SK-N-SH treated with all-trans-retinoic acid at 6 μM for 48 hours (cell line): ENCODE measurements around the gene PANX1.

Source experiments
- ATAC-seq: fragments of 200-7000 bp; cut with Tn5 transposase; 3 replicates; pipeline ENCODE4 v1.9.1; 2020; ENCODE audit warnings: mild to moderate bottlenecking, moderate library complexity
- ARNTL ChIP-seq: fragments of 450-650 bp; formaldehyde crosslinking; IDR thresholded peaks from 2 replicates; pipeline ENCODE4 v1.5.0; 2020; ENCODE audit warnings: low read depth, mild to moderate bottlenecking, moderate library complexity, borderline replicate concordance
- BACH2 ChIP-seq: fragments of 250-450 bp; sonication (Bioruptor Pico); IDR thresholded peaks from 2 replicates; pipeline ENCODE4 v1.9.0; 2021; ENCODE audit warnings: mild to moderate bottlenecking, borderline replicate concordance
- CSDC2 ChIP-seq: fragments of 250-450 bp; sonication (Bioruptor Pico); IDR thresholded peaks from 2 replicates; pipeline ENCODE4 v1.5.0; 2020; ENCODE audit warnings: mild to moderate bottlenecking, moderate library complexity
- ESRRG ChIP-seq: fragments of 250-450 bp; sonication (Bioruptor Pico); IDR thresholded peaks from 2 replicates; pipeline ENCODE4 v1.6.1; 2021; ENCODE audit warnings: mild to moderate bottlenecking
- GLIS3 ChIP-seq: fragments of 250-450 bp; sonication (Bioruptor Pico); IDR thresholded peaks from 2 replicates; pipeline ENCODE4 v1.5.0; 2020; ENCODE audit warnings: mild to moderate bottlenecking, moderate library complexity
- OSR1 ChIP-seq: fragments of 250-450 bp; sonication (Bioruptor Pico); IDR thresholded peaks from 2 replicates; pipeline ENCODE4 v1.8.0; 2022; ENCODE audit warnings: moderate library complexity, mild to moderate bottlenecking, inconsistent platforms
- PPARA ChIP-seq: fragments of 250-450 bp; sonication (Bioruptor Pico); IDR thresholded peaks from 2 replicates; pipeline ENCODE4 v1.5.0; 2020; ENCODE audit warnings: mild to moderate bottlenecking, borderline replicate concordance
- RARB ChIP-seq: fragments of 250-450 bp; sonication (Bioruptor Pico); IDR thresholded peaks from 2 replicates; pipeline ENCODE4 v1.8.0; 2021; ENCODE audit warnings: mild to moderate bottlenecking, moderate library complexity
- SNAI2 ChIP-seq: fragments of 250-450 bp; sonication (Bioruptor Pico); IDR thresholded peaks from 2 replicates; pipeline ENCODE4 v1.5.0; 2020; ENCODE audit warnings: mild to moderate bottlenecking, moderate library complexity
- TOX ChIP-seq: fragments of 250-450 bp; sonication (Bioruptor Pico); IDR thresholded peaks from 2 replicates; pipeline ENCODE4 v1.8.0; 2021; ENCODE audit warnings: mild to moderate bottlenecking, moderate library complexity, borderline replicate concordance
- ZC3H10 ChIP-seq: fragments of 250-450 bp; sonication (Bioruptor Pico); IDR thresholded peaks from 2 replicates; pipeline ENCODE4 v1.5.1; 2021; ENCODE audit warnings: mild to moderate bottlenecking, moderate library complexity
- ZFP3 ChIP-seq: fragments of 250-450 bp; sonication (Bioruptor Pico); IDR thresholded peaks from 2 replicates; pipeline ENCODE4 v1.5.0; 2020; ENCODE audit warnings: mild to moderate bottlenecking, moderate library complexity
- ZFP30 ChIP-seq: fragments of 450-650 bp; formaldehyde crosslinking; IDR thresholded peaks from 2 replicates; pipeline ENCODE4 v1.5.0; 2022; ENCODE audit warnings: mild to moderate bottlenecking, moderate library complexity
- ZNF565 ChIP-seq: fragments of 450-650 bp; formaldehyde crosslinking; conservative IDR thresholded peaks from 2 replicates; pipeline ENCODE4 v1.5.0; 2020; ENCODE audit warnings: low read depth, mild to moderate bottlenecking, moderate library complexity
- ZNF70 ChIP-seq: fragments of 450-650 bp; formaldehyde crosslinking; IDR thresholded peaks from 2 replicates; pipeline ENCODE4 v1.5.0; 2020; ENCODE audit warnings: mild to moderate bottlenecking, moderate library complexity
- ZNF8 ChIP-seq: fragments of 450-650 bp; formaldehyde crosslinking; IDR thresholded peaks from 2 replicates; pipeline ENCODE4 v1.5.0; 2020; ENCODE audit warnings: mild to moderate bottlenecking, moderate library complexity
- TF ChIP-seq, protein P1 (sequence below): fragments of 250-450 bp; sonication (Bioruptor Pico); IDR thresholded peaks from 2 replicates; pipeline ENCODE4 v1.5.1; 2020; ENCODE audit warnings: low read depth, mild to moderate bottlenecking, moderate library complexity
- TF ChIP-seq, protein P2 (sequence below): fragments of 250-450 bp; sonication (Bioruptor Pico); IDR thresholded peaks from 2 replicates; pipeline ENCODE4 v1.8.0; 2020; ENCODE audit warnings: mild to moderate bottlenecking, moderate library complexity, borderline replicate concordance
- TF ChIP-seq, protein P3 (sequence below): fragments of 250-450 bp; sonication (Bioruptor Pico); IDR thresholded peaks from 2 replicates; pipeline ENCODE4 v1.5.0; 2020; ENCODE audit warnings: mild to moderate bottlenecking, moderate library complexity
- TF ChIP-seq, protein P4 (sequence below): fragments of 250-450 bp; sonication (Bioruptor Pico); IDR thresholded peaks from 2 replicates; pipeline ENCODE4 v1.8.0; 2021; ENCODE audit warnings: low read depth, mild to moderate bottlenecking, moderate library complexity, borderline replicate concordance
- TF ChIP-seq, protein P5 (sequence below): fragments of 250-450 bp; sonication (Bioruptor Pico); IDR thresholded peaks from 2 replicates; pipeline ENCODE4 v1.5.1; 2021; ENCODE audit warnings: mild to moderate bottlenecking, moderate library complexity

The PANX1 gene

GRCh38 chr11:94103471-94103870 lies 25.2 kb upstream of the PANX1 start:
- TF ChIP-seq OSR1 (CRISPR knock-in tag) (no peak), ZNF8 (CRISPR knock-in tag) (no peak), ZC3H10 (CRISPR knock-in tag) (no peak), ZFP3 (CRISPR knock-in tag) (no peak), GLIS3 (CRISPR knock-in tag) (no peak), ARNTL (no peak), SNAI2 (no peak), BACH2 (CRISPR knock-in tag) (no peak), ZNF70 (no peak)
- TF ChIP-seq, protein P1, sequence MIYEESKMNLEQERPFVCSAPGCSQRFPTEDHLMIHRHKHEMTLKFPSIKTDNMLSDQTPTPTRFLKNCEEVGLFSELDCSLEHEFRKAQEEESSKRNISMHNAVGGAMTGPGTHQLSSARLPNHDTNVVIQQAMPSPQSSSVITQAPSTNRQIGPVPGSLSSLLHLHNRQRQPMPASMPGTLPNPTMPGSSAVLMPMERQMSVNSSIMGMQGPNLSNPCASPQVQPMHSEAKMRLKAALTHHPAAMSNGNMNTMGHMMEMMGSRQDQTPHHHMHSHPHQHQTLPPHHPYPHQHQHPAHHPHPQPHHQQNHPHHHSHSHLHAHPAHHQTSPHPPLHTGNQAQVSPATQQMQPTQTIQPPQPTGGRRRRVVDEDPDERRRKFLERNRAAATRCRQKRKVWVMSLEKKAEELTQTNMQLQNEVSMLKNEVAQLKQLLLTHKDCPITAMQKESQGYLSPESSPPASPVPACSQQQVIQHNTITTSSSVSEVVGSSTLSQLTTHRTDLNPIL (CRISPR knock-in tag), result no peak
- TF ChIP-seq, protein P2, sequence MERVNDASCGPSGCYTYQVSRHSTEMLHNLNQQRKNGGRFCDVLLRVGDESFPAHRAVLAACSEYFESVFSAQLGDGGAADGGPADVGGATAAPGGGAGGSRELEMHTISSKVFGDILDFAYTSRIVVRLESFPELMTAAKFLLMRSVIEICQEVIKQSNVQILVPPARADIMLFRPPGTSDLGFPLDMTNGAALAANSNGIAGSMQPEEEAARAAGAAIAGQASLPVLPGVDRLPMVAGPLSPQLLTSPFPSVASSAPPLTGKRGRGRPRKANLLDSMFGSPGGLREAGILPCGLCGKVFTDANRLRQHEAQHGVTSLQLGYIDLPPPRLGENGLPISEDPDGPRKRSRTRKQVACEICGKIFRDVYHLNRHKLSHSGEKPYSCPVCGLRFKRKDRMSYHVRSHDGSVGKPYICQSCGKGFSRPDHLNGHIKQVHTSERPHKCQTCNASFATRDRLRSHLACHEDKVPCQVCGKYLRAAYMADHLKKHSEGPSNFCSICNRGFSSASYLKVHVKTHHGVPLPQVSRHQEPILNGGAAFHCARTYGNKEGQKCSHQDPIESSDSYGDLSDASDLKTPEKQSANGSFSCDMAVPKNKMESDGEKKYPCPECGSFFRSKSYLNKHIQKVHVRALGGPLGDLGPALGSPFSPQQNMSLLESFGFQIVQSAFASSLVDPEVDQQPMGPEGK (CRISPR knock-in tag), result no peak
- TF ChIP-seq, protein P3, sequence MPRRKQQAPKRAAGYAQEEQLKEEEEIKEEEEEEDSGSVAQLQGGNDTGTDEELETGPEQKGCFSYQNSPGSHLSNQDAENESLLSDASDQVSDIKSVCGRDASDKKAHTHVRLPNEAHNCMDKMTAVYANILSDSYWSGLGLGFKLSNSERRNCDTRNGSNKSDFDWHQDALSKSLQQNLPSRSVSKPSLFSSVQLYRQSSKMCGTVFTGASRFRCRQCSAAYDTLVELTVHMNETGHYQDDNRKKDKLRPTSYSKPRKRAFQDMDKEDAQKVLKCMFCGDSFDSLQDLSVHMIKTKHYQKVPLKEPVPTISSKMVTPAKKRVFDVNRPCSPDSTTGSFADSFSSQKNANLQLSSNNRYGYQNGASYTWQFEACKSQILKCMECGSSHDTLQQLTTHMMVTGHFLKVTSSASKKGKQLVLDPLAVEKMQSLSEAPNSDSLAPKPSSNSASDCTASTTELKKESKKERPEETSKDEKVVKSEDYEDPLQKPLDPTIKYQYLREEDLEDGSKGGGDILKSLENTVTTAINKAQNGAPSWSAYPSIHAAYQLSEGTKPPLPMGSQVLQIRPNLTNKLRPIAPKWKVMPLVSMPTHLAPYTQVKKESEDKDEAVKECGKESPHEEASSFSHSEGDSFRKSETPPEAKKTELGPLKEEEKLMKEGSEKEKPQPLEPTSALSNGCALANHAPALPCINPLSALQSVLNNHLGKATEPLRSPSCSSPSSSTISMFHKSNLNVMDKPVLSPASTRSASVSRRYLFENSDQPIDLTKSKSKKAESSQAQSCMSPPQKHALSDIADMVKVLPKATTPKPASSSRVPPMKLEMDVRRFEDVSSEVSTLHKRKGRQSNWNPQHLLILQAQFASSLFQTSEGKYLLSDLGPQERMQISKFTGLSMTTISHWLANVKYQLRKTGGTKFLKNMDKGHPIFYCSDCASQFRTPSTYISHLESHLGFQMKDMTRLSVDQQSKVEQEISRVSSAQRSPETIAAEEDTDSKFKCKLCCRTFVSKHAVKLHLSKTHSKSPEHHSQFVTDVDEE (CRISPR knock-in tag), result no peak
- TF ChIP-seq, protein P4, sequence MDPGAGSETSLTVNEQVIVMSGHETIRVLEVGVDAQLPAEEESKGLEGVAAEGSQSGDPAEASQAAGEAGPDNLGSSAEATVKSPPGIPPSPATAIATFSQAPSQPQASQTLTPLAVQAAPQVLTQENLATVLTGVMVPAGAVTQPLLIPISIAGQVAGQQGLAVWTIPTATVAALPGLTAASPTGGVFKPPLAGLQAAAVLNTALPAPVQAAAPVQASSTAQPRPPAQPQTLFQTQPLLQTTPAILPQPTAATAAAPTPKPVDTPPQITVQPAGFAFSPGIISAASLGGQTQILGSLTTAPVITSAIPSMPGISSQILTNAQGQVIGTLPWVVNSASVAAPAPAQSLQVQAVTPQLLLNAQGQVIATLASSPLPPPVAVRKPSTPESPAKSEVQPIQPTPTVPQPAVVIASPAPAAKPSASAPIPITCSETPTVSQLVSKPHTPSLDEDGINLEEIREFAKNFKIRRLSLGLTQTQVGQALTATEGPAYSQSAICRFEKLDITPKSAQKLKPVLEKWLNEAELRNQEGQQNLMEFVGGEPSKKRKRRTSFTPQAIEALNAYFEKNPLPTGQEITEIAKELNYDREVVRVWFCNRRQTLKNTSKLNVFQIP, result no peak
- no peak for ATAC-seq

GRCh38 chr11:94104734-94105133 lies 23.9 kb upstream of the PANX1 start:
- no peak for TF ChIP-seq PPARA (CRISPR knock-in tag)
- TF ChIP-seq GLIS3 (CRISPR knock-in tag), result no peak
- TF ChIP-seq TOX (CRISPR knock-in tag), result no peak
- no peak for TF ChIP-seq ARNTL
- TF ChIP-seq ESRRG (CRISPR knock-in tag), result no peak
- TF ChIP-seq, protein P4, result no peak
- TF ChIP-seq ZFP3 (CRISPR knock-in tag), result no peak
- TF ChIP-seq ZC3H10 (CRISPR knock-in tag), result no peak
- no peak for TF ChIP-seq ZFP30 (CRISPR knock-in tag)
- no peak for TF ChIP-seq ZNF565 (CRISPR knock-in tag)
- no peak for TF ChIP-seq BACH2 (CRISPR knock-in tag)
- ATAC-seq, result no peak

DNA sequence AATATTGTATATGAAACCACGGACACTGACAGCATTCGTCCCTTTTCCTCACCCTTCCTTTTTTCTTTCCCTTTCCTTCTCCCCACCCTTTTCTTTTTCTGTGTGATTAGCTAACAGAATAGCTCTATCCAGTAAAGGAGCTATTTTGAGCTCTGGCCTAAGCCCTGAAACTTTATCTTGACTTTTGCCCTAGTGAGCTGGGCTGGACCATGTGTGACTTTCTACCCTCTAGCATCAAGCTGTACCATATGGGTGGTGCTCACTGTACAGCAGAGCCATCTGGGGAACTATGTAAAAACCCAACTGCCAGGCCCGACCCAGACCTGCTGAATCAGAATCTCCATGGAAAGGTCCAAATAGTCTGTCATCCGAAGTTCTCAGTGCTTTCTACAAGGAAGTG lies 21.9 kb upstream of the PANX1 start:
- TF ChIP-seq ZFP3 (CRISPR knock-in tag), result no peak
- no peak for TF ChIP-seq ZNF565 (CRISPR knock-in tag)
- no peak for TF ChIP-seq RARB (CRISPR knock-in tag)
- no peak for TF ChIP-seq CSDC2
- TF ChIP-seq ZNF70, result no peak
- TF ChIP-seq, protein P5, sequence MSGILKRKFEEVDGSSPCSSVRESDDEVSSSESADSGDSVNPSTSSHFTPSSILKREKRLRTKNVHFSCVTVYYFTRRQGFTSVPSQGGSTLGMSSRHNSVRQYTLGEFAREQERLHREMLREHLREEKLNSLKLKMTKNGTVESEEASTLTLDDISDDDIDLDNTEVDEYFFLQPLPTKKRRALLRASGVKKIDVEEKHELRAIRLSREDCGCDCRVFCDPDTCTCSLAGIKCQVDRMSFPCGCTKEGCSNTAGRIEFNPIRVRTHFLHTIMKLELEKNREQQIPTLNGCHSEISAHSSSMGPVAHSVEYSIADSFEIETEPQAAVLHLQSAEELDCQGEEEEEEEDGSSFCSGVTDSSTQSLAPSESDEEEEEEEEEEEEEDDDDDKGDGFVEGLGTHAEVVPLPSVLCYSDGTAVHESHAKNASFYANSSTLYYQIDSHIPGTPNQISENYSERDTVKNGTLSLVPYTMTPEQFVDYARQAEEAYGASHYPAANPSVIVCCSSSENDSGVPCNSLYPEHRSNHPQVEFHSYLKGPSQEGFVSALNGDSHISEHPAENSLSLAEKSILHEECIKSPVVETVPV (CRISPR knock-in tag), result no peak
- TF ChIP-seq GLIS3 (CRISPR knock-in tag), result no peak
- TF ChIP-seq, protein P2 (CRISPR knock-in tag), result no peak
- no peak for TF ChIP-seq SNAI2
- TF ChIP-seq ZNF8 (CRISPR knock-in tag), result no peak
- no peak for TF ChIP-seq ZFP30 (CRISPR knock-in tag)
- no peak for ATAC-seq
